ENCODE measurements around the gene RPS25.

RPS25 gene

DNA sequence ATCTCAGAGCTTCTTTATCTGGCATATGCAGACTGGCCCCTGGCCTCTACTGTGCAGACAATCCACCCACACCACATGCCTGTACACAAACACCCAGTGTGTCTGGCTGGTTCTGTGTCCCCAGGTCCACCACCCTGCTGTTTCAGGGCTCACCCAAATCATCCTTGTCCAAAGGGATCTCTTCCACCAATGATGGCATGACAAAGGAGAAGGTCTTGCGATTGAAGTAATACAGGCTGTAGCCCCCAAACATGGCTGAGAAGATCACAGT, 10.9 kb upstream of the RPS25 start:
- TF ChIP-seq, protein P1, sequence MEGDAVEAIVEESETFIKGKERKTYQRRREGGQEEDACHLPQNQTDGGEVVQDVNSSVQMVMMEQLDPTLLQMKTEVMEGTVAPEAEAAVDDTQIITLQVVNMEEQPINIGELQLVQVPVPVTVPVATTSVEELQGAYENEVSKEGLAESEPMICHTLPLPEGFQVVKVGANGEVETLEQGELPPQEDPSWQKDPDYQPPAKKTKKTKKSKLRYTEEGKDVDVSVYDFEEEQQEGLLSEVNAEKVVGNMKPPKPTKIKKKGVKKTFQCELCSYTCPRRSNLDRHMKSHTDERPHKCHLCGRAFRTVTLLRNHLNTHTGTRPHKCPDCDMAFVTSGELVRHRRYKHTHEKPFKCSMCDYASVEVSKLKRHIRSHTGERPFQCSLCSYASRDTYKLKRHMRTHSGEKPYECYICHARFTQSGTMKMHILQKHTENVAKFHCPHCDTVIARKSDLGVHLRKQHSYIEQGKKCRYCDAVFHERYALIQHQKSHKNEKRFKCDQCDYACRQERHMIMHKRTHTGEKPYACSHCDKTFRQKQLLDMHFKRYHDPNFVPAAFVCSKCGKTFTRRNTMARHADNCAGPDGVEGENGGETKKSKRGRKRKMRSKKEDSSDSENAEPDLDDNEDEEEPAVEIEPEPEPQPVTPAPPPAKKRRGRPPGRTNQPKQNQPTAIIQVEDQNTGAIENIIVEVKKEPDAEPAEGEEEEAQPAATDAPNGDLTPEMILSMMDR (IDR thresholded peaks at IDR 0.05; ENCODE audit: borderline replicate concordance, insufficient read depth, low read depth, low read length): no peak
- H3K4me3 ChIP-seq (ENCODE audit: low read depth, low read length): no peak overlapping the region

DNA sequence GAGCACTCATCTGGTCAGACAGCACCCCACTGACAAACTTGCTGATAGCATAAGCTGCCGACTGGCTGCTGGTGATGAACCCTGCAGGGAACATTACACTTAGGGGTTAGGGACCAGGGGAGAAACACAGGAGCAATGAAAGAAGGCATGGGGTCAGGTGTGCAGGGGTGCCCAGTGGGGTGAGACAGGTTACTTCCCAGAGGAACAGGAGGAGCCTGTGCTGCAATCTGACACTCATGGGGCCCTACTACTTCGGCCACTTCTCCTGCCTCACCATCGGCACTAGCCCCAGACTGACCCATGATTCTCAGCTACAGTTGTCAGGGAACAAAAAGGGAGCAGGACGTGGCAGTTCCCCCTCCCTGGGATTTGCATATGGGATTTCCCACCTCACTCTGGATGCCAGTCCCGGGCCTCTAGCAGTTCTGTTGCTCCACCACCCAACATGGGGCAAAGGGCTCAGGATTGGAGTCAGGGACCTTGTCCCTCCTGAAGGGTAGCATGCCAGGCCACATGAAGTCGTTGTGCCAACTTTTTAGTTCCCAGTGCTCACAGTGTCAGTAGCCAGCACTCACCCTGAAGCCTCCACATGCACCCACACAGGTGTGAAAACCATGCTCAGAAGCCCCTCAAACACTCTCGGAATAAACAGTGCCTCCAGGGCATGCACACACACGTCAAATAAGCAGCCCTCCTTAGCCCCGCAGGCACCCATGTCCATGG, 10.4 kb upstream of the RPS25 start:
- TF ChIP-seq, protein P1 (IDR thresholded peaks at IDR 0.05; ENCODE audit: borderline replicate concordance, insufficient read depth, low read depth, low read length): no peak
- no peak overlapping the region for H3K4me3 ChIP-seq (ENCODE audit: low read depth, low read length)

DNA sequence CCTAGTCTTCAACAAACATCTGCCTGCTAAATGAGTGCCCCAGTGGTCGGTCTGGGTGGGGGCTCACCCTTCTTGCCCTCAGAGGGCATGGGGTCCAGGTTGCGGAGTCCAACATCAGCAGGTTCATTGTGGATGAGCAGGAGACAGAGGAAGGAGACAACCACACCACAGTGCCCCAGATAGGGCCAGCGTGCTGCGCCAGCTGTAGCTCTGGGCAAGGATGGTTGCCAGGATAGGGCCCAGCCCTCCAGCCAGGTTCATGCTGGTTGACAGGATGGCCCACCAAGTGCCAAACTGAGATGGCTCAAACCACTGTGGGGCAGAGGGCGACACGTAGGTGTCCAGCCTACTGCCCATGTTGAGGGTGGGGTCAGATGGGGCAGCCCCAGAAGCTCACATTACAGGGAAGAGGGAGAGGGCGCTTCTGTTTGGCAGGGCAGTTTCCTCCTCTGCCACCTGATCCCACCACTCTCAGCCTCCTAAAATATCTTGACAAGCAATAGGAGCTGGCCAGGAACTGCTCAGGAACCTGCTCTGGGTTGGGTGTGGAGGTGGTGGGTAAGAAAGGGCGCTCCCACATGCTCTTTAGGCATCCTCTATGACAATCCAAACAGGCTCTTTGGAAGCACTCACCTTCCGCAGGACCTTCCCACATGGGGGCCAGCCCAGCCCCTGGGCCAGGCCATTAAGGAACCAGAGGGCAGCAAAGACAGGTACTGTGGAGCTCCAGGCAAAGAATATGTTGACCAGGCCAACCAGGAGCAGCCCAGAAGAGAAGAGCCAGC, 9.6 kb upstream of the RPS25 start:
- H3K4me3 ChIP-seq (ENCODE audit: low read depth, low read length): no peak overlapping the region
- TF ChIP-seq, protein P1 (IDR thresholded peaks at IDR 0.05; ENCODE audit: borderline replicate concordance, insufficient read depth, low read depth, low read length): no peak

DNA sequence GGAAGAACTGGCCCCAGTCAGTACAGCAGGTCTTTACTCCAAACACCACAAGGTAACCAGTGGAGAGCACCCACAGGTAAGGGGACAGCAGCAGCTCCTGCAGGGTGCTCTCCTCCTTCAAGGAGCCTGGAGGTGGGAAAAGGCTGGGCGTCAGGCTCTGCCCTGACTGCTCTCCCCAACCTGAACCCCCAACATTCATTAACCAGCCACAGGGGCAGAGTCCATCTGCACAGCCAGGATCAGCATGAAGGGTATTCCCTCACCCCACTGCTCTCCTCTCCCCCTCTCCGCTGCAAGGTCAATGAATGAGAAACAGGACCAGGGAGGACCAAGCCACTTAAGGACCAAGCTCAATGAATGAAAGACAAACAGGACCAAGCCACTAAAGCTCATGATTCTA, 8.8 kb upstream of the RPS25 start:
- TF ChIP-seq, protein P1 (IDR thresholded peaks at IDR 0.05; ENCODE audit: borderline replicate concordance, insufficient read depth, low read depth, low read length): no peak
- H3K4me3 ChIP-seq (ENCODE audit: low read depth, low read length): no peak overlapping the region

DNA sequence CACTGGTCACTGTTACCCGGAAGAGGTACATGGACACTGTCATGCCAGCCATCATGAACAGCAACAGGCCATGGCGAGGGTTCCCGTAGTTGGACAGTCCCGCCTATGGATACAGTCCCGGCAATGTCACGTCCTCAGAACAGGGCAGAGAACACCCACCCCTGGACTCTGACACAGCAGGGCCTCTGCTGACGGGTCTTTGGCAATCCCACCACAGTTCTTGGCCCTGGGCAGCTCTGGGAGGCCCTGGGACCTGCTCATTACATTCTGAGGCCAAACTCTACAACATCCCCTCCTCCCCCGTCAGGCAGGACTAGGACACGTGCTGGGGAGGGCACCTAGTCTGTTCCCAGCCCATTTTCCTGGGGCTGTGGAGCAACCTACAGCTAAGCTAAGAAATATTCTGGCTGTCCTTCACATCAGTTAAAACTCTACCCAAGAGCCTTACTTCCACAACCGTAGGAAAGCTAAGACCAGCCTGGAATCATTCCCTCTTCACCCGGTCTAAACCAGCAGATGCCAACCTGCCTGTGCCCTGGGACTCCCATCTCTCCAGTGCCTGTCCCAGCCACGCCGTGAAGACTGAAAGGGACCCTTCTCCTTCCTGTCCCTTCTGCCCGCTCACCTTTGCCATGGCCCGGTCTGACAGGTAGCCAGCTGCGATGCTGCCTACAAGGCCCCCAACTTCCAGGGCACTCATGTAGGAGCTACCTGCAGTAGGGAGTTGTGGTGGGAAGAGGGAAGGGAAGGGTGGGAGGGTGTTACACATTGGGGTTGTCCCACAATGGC, 8.0 kb upstream of the RPS25 start:
- TF ChIP-seq, protein P1 (IDR thresholded peaks at IDR 0.05; ENCODE audit: borderline replicate concordance, insufficient read depth, low read depth, low read length): no peak
- H3K4me3 ChIP-seq (ENCODE audit: low read depth, low read length): no peak overlapping the region

DNA sequence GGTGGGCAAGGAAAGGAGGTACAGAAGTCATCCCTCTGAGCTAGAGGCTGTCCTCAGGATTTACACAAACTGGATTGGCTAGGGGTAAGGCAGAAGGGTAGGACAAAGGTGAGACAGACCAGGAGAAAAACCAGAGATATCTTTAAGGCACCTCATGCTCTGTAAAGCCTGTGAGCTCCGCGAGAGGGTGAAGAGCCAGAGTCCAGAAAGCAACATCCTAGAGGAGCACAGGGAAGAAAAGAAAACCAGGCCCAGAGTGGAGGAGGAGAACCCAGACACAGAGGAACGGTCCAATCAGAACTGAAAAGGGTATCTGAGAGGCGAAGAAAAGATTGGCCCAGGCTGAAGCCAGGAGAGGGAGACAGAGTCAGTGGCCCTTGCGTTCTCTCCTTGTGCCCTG, 7.4 kb upstream of the RPS25 start:
- TF ChIP-seq, protein P1 (IDR thresholded peaks at IDR 0.05; ENCODE audit: borderline replicate concordance, insufficient read depth, low read depth, low read length): no peak
- no peak overlapping the region for H3K4me3 ChIP-seq (ENCODE audit: low read depth, low read length)

All from GM12875 (cell line).